HTR-8/SVneo (cell line): ENCODE data around the gene TSPAN5.

Experiments
- DNase-seq: peaks from one replicate; pipeline ENCODE4 v3.0.0; 2011; ENCODE audit warnings: low spot score, mixed read lengths; ENCODE audit not compliant: insufficient read length
- FAIRE-seq: peaks from 2 replicates; lab custom pipeline; 2011; peaks lifted over from hg19 to GRCh38; lab: Jason Lieb, UNC

TSPAN5 gene

DNA sequence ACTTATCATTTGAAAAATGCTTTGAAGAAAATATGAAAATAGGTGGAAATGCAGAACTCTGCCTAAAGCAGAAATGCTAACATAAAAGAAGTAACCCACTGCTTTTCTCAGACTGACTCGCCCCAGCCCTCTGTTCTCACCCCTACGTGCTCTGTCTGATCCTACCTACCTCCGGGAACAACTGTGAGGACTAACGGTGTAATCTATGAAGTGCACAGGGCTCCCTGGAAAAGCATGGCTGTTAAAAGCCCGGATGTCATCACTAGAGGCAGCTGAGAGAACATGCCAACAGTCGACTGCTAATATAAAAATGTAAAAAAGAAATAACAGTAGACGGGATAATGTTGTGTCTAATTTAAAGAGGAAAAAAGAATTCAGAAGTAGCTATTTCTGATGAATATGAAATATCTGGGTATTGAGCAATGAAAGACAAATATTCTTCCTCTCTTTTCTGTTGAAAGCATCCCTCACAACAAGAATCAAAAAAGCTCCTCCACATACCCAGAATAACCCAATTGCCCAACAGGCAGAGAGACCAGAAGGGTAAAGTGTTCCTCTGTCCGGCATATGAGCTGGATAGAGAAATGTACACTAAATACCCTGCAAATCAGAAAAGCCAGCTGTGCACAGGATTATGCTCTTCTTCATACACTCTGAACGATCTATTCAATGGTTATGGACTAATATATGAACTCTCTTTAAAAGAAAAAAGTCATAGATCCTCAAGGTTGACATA is 130.7 kb downstream of the TSPAN5 start:
- DNase-seq (no peak), FAIRE-seq (no peak)

DNA sequence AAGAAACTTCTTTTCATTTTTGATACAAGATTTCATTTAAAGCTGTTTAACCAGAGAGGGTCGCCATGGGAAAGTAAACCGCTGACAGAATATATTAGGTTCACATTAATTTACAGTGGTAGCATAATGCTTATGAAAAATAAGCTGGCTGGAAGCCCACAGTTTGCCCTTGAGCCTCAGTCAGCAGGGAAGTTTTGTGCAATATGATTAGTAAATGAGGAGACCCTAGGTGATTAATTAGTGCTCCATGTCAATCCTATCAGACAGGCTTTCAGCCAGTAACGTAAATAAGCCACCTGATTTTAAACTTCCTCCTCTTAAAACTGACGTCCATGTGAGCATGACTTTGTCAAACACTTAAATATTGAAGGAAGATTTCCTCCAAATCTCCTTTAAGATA is 134.2 kb downstream of the TSPAN5 start:
- FAIRE-seq (no peak), DNase-seq (no peak)

DNA sequence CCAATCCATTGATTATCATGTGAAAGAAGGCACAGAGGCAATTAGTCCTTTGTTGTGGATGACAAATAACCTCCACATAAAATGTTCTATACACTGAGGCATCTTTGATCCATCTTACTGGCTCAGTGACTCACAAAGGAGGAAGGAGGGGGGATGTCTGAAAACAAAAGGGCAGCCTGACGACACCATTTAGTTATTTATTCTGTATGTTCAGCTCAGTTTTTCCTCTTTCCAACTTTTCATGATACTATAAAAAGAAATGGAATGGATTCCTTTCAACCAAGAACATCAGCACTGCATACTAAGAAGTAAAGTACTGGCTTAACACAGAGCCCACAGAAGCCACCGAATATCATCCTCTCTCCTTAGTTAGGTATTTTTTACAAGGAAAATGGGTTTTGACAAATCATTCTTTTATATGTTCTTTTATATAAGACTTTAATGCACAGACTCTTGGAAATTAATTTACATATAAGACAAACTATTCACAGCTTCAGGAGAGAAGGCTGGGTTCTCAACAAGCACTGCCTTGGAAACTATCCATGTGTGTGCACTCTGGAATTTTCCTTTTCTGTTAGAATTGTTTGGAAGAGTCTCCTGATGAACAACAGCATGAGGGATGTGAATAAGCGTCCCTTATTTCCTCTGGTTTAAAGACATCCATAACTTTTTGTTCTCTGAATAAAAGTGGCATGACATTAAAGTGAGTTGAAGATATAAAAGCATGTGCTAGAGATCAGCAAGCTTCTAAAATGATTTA is 135.6 kb downstream of the TSPAN5 start:
- DNase-seq (no peak), FAIRE-seq (no peak)

DNA sequence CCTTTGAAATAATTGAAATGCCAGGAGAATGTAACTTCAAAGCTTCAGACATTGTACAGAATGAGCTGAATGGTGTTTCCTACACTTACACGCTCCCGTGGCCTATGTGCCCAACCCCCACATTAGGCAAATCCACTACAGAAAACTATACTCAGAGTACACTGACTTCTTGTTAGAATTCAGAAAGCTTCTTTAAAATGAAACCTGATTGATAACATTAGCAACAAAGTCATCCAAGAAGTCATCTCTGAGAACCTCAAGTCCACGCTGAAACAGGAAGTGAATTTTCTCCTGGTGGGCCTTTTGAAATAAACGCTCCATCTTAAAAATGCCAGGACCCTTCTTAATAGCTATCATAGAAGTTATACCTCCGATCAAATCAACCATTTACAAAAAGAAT is 136.3 kb downstream of the TSPAN5 start:
- FAIRE-seq (no peak), DNase-seq (no peak)

DNA sequence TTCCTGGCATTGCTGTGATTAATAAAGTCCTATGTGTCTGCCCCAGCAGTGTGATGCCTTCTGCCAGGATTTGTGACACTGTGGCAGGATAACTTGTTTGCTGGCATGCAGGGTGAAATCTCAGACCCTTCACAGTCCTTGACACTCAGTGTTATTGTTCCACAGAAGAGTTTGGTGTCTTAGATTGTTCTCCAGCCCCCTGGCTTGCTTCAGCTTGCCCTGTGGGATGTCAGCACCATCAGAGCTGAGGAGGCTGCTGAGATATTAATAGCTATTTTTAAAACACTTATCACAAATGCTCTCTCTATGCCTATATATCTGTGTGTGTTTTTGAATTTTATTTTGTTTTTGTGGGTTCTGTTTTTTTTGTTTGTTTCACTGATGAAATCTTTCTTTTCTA is 136.9 kb downstream of the TSPAN5 start:
- no peak for DNase-seq
- FAIRE-seq = no peak

DNA sequence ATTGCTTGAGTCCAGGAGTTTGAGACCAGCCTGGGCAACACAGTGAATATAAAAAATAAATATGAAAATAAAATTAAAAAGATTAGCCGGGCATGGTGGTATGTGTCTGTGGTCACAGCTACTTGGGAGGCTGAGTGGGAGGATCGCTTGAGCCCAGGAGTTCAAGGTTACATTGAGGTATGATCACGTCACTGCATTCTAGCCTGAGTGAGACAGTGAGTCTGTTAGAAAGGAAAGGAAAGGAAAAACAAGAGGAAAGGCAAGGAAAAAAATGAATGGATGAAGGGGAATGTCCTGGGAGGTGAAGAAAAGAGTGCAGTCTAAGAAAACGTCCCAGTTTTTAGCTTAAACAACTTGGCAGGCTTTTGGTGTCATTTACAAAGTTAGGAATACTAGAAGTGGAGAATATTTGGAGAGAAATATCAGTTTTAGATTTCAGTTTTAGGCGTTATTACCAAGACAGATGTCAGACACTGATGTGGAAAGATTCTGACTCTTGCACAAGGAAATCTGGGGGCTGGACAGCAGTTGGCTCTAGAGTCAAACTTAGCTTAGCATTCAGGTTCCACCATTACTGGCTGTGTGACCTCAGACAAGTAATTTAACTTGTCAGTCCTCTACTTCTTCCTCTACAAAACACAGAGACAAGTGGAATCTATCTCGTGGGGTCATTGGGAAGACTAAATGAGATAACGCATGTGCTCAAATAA is 139.0 kb downstream of the TSPAN5 start:
- FAIRE-seq (no peak), DNase-seq (no peak)

DNA sequence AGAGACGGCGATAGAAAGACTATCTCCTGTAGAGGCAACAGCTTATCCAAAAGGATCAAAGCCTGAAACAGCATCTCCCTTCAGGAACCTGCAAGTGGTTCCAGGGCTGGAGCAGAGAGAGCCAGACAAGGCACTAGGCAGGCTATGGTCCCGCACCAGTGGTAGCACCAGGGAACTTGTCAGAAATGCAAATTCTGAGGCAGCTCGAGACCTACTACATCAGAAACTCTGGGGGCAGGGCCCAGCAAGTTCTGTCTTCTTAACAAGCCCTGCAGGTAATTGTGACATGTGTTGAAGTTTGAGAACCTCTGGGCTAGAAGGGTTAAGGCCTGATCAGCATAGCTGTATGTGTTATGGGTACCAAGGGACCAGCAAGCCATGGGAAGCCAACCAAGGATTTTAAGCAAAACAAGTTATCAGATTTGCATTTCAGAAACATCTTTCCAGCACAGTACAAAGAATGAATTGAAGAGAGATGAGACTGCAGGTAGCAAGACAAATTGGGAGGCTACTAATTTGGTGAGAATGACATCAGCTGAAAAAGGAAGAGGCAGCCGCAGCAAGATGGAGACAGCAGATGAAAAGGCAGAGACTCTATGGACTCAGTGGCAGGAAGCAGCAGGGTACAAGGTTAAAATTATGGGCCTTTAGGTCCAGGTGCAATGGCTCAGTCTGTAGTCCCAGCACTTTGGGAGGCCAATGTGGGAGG is 139.7 kb downstream of the TSPAN5 start:
- DNase-seq (no peak), FAIRE-seq (no peak)

DNA sequence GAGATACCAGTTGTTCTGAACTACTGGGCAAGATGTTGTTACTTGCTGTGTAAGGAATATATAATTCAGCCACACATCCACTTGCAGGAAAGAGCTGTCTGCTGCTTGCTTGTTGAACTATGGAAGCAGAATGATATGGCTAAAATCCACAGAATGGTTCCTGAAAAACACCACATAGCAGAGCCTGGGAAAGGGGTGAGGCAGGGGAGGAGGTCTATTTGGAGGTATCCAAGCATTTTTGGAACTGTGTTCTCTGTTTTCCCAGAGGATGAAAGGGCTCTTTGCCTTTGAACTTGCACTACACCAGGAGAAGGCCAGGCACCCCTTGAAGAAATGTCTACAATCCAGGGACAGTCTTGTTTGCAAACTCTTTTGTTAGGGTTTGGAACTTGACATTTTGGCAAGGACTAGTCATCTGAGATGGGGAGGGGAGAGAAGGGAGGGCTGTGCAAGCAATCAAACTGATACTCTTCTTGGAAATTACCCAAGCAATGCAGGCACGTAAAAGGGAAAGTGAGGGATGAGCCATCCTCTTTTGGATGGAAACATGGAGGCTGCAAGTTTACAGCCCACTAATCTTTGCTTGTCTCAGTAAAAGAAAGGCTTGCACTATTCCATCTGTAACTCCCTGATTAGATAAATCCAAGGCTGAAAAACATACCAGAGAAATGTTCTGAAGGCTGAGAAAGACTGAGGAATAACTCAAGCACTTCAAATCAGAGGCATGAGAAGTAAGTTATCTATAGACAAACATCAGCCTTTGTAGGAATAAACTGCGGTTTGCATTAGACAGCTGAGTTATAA is 141.0 kb downstream of the TSPAN5 start:
- FAIRE-seq = no peak
- DNase-seq = no peak

DNA sequence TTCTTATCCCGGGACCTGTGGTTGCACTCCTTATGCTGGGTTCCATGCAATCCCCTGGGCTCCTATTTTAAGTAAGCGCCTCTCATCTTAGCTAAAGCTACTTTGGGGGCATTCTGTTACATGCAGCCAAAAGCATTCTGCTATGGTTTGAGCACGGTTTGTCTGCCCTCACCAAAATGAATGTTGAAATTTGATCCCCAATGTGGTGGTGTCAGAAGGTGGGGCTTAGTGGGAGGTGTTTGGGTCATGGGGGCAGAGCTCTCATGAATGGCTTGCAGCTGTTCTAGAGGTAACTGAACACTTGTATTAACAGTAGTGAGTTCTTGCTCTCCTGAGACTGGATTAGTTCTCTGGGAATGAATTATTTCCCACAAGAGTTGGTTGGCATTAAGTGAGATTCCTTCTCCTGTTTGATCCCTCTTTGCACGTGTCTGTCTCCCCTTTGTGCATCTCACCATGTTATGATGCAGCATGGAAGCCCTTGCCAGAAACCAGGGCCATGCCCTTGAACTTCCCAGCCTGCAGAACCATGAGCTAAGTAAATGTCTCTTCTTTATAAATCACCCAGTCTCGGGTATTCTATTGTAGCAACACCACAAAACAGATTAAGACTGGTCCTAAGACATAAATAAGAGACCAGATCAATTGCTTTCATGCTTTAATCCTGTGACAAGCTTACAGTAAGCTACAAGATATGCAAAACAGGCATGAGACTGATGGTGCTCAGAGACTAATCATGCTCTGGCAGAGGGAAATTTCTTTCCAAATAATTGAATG is 141.8 kb downstream of the TSPAN5 start:
- FAIRE-seq = no peak
- DNase-seq = no peak

DNA sequence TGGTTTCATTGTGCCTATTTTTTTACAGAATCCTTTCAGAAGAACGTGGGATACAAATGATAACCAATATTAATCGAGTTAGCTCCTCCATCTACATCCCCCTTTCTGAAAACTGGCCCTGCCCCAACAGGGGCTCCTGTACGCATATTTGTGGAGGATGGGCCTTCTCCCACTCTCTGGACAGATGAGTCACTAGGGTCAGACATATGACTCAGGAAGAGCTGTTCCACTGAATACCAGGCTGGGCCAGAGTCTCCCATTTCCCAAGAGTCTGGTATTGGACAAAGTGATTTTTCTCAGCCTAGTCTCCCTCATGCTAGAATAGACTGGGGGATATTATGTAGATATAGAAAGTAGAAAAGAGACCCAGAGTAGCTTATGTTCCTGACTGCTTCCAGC is 142.4 kb downstream of the TSPAN5 start:
- DNase-seq (peak; percentile 55), FAIRE-seq (no peak)

DNA sequence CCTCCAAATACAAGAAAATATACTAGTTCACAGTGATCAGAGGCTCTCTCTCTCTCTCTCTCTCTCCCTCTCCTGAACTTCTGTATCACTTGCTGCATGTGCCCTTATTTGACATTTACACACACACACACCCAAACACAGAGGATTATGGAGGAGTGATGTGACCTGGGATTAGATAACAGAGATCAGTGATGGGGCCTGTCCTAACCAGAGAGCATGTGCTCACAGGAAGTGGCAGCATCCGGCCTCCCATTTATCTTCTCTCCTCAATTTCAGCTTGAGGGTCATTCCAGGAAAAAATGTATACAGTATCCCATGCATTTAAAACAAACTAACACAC is 143.0 kb downstream of the TSPAN5 start:
- FAIRE-seq (no peak), DNase-seq (no peak)

DNA sequence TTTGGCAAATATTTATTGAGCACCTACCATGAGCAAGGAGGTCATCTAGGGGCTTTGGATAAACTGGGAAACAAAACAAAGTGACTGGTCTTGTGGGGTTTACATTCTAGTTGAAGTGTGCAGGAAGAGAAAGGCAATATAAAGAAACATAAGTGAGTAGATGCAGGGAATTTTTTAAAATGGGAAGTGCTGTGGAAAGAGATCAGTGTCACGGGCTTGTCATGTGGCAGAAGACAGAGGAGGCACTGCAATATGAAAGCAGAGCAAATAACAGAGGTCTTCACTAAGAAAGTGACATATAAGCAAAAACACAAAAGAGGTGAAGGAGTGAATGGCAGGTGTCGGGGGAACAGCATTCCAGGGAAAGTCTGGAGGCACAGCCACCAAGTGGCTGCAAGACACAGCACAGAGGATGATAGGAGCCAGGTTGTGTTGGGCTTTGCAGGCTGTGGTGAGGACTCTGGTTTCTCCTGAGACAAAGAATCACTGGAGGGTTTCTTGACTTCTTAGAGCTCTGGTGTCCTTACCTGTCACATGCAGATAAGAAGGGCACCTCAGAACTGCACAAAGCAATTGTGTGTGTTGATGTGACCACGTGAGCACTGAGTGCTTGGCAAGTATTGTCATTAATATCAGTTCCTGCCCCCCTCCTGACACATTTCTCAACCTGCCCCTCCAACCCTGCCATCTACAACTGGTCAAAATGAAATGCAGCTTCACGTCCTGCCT is 143.5 kb downstream of the TSPAN5 start:
- FAIRE-seq = no peak

DNA sequence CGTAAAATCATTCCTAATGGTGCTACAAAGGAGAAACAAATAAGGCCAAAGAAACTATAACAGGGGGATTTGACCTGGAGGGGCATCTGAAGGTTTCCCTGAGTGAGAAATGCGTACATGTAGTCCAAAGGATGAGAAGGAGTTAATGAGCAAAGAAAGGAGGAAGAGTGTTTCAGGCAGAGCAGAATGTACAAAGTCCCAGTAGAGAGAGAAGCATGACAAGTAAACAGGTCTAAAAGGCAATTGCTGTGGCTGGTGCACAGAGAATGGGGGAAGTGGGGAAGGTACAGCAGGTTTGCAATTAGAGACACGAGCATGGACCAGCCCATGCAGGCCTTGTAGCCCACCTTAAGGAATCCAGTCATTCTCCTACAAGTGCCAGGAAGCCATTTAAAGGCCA is 145.5 kb downstream of the TSPAN5 start:
- DNase-seq = no peak
- no peak for FAIRE-seq

More for the DNA sequence above, 143.5 kb downstream of the TSPAN5 start:
- no peak for DNase-seq

DNA sequence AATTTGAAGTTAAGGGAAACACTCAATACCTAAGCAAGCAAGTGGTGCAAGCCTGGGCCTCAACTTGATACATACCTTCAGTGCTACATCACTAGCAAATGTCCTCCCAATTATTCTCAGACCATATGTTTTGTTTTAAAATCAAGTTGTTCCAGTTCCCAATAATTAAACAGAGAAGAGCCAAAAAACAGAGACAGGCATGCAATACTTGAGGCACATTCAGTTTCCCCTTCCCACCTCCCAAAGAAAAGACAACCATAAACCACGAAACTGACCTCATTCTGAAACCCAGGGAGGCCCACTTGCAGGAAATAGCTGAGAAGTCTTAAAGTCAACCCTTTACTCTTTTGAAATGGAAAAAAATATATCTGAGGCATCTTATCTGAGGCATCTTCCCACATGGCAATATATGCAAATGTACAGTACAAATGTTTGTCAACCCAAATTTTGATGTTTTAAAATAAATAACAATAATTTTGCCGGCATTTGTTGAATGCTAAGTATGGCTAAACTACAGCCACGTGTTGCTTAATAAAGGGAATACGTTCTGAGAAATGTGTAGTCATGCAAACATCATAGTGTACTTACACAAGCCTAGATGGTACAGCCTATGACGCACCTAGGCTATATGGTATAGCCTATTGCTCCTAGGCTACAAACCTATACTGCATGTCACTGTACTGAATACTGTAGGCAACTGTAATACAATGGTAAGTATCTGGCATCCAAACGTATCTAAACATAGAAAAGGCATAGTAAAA is 147.5 kb downstream of the TSPAN5 start:
- FAIRE-seq (no peak), DNase-seq (no peak)

DNA sequence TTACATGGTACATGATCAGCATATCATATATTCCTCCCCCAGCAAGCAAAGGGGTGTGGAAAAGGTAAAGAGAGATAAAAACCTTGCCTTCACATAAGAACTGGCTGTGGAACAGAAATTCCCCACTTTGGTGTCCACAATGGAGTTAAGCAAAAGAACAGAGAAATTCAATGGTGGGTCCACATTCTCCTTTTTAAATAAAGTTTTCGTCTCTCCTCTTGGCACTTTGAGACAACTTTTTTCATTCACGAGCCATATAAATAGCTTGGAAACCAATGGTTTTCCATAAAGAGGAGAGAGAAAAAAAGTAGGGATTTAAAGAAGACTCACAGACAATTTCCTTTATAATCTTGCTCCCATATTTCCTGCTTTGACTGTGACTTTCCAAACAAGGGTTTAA is 148.1 kb downstream of the TSPAN5 start:
- FAIRE-seq = no peak

DNA sequence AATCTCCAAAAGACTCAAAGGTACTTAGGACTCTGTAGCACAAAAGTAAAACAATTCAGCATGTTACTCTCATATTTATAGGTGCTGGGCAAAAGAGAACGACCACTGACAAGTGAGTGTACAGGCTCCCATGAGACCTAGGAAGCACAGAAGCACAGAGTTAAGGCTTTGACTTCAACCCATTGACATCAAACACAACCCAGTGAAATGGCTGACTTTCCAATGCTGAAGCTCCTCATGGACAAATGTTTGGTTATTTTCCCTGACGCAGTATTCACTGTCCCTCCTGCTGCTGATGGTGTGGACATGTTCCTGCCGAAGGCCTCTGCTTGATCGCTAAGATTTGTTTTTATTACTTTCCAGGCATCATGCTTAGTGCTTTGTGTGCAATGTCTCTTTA is 148.7 kb downstream of the TSPAN5 start:
- FAIRE-seq (no peak), DNase-seq (no peak)

More for the DNA sequence above, 148.1 kb downstream of the TSPAN5 start:
- DNase-seq = no peak

DNA sequence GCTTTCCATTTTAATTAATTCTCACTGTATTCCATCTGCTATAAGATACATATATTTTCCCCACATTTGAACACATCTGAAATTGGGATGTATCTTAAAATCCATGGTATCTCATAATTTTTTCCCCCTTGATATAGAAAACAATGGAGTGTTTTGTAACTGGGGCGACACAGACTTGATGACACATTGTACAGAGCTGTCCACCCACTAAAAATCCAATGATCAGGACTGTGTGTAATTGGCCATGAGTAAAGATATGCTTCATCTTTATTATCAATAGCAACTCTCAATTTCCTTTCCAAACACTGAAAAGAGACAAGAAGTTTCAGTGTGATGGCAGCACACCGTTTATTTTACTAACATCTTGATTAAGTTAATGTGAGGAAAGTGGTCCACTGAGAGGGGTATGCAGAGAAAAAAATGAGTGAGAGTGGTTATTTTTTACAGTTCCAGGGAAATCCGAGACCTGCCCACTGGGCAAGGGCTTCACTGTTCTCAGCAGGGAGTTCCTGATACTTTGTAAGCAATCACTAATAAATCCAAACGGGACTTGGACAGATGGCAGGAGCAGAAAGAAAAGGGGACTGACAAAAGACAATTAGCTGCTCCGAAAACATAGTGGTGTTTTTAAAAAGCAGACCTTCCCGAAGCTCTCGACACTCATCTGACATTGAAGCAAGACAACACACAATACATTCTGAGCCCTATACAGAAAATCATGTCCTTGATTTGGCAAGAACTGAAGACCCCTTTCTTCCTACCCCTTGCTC is 149.4 kb downstream of the TSPAN5 start:
- FAIRE-seq (no peak), DNase-seq (no peak)
